ENCODE measurements around the gene PRDX4. TPM values are rescaled to one million over a fixed set of nuclear protein-coding genes. Genes with fewer than 3 reads are reported as not detected.

Gene PRDX4
- total RNA-seq, 1 experiment from 2014 or later = 155 TPM

DNA sequence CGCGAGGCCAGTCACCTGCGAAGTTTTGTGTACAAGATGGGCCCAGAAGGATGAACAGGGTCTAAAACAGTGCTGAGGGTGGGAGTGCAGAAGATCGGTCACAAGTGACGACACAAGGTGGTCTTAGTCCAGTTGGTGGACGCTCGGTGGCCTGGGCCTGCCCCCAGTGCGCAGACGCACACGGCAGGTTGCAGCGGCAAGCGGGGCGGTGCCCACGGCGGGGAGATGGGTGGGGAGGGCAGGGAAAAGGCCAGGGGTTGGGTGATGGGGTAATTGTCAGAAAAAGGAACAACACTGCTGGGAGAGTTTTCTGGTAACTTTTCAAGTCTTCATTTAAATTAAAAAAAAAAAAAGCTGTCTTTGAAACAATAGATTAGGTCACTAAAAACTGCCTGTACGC lies 1.0 kb upstream of the PRDX4 start:
- BruUV-seq (replicated peaks) = no TSS peak
- peaks cover 4% of the 10 kb centered on the region for H3K36me3 ChIP-seq (ENCODE audit: insufficient read depth, low read length, poor library complexity, severe bottlenecking)
- no peaks in the 10 kb centered on the region for H3K9me3 ChIP-seq (ENCODE audit: low read depth, low read length, poor library complexity, severe bottlenecking)
- H3K27me3 ChIP-seq (replicated peaks; ENCODE audit: insufficient read depth, low read depth, low read length, poor library complexity) = no peaks in the 10 kb centered on the region
- H3K27ac ChIP-seq (ENCODE audit: low read depth, low read length, poor library complexity, severe bottlenecking) = no peak overlapping the region
- DNase-seq (ENCODE audit: low spot score) = no peak
- H3K4me3 ChIP-seq (ENCODE audit: low read depth, low read length, poor library complexity, severe bottlenecking) = no peak overlapping the region
- H3K4me1 ChIP-seq (ENCODE audit: insufficient read depth, low read length, poor library complexity, severe bottlenecking) = no peaks in the 10 kb centered on the region
- POLR2A ChIA-PET (ENCODE audit: low non-redundant PET) = no interaction called here
- CTCF ChIA-PET = no interaction called here
- TF ChIP-seq, protein P1, sequence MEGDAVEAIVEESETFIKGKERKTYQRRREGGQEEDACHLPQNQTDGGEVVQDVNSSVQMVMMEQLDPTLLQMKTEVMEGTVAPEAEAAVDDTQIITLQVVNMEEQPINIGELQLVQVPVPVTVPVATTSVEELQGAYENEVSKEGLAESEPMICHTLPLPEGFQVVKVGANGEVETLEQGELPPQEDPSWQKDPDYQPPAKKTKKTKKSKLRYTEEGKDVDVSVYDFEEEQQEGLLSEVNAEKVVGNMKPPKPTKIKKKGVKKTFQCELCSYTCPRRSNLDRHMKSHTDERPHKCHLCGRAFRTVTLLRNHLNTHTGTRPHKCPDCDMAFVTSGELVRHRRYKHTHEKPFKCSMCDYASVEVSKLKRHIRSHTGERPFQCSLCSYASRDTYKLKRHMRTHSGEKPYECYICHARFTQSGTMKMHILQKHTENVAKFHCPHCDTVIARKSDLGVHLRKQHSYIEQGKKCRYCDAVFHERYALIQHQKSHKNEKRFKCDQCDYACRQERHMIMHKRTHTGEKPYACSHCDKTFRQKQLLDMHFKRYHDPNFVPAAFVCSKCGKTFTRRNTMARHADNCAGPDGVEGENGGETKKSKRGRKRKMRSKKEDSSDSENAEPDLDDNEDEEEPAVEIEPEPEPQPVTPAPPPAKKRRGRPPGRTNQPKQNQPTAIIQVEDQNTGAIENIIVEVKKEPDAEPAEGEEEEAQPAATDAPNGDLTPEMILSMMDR (conservative IDR thresholded peaks at IDR 0.05; ENCODE audit: low read depth, low read length) = no peak
- no peak for TF ChIP-seq EZH2 (IDR thresholded peaks at IDR 0.05; ENCODE audit: borderline replicate concordance, low read depth, low read length, poor library complexity, severe bottlenecking)
- intact Hi-C loops (cut with micrococcal nuclease; ENCODE audit: unreplicated experiment) = no loop called here

DNA sequence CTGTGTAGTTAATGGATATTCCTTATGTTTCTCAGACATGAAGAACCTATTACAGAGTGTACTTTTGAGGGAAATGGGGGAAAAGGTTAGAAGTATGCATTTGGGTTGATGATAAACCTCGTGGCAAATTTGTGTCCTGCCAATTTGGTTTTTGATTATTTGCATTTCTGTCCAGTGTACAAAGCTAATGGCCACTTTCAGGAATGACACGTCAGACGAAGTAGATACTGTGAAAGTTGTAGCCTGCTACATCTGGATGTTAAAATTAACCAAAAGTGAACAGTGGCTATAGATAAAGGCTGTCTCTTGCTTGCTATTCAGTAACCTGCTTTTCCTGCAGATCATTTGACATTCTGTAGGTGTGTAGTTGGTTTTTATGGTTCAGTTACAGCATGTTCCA lies 1.0 kb downstream of the PRDX4 start:
- Histone ChIP-seq H3K27me3 (replicated peaks; ENCODE audit: insufficient read depth, low read depth, low read length, poor library complexity) (no peaks in the 10 kb centered on the region), H3K9me3 (ENCODE audit: low read depth, low read length, poor library complexity, severe bottlenecking) (no peaks in the 10 kb centered on the region), H3K27ac (ENCODE audit: low read depth, low read length, poor library complexity, severe bottlenecking) (no peak overlapping the region), H3K4me3 (ENCODE audit: low read depth, low read length, poor library complexity, severe bottlenecking) (peak overlapping the region; percentile 64), H3K4me1 (ENCODE audit: insufficient read depth, low read length, poor library complexity, severe bottlenecking) (no peaks in the 10 kb centered on the region), H3K36me3 (ENCODE audit: insufficient read depth, low read length, poor library complexity, severe bottlenecking) (peaks cover 13% of the 10 kb centered on the region)
- intact Hi-C loops (cut with micrococcal nuclease; ENCODE audit: unreplicated experiment) = no loop called here
- no TSS peak for BruUV-seq (replicated peaks)
- ChIA-PET CTCF (no interaction called here), POLR2A (ENCODE audit: low non-redundant PET) (no interaction called here)
- TF ChIP-seq, protein P1 (conservative IDR thresholded peaks at IDR 0.05; ENCODE audit: low read depth, low read length) = no peak
- no peak for TF ChIP-seq EZH2 (IDR thresholded peaks at IDR 0.05; ENCODE audit: borderline replicate concordance, low read depth, low read length, poor library complexity, severe bottlenecking)
- DNase-seq (ENCODE audit: low spot score) = no peak

DNA sequence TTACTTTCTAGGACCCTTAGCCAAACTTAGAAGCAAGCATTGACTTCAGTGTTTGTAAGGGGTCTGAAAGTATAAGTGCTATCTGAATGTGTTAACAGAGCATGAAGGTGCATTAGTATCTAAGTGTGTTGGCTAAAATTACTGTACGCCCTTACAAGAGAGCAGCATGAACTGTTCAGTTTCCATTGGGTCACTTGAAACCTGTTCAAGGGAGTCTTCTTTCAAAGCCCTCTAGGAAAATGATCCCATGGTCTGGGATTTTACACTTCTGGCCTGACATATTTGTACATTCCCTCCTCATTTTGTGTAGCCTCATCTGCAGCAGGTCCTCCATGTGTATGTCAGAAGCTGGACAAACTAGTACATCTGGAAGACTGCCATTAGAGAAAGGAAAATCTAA lies 3.2 kb downstream of the PRDX4 start:
- TF ChIP-seq, protein P1 (conservative IDR thresholded peaks at IDR 0.05; ENCODE audit: low read depth, low read length) = no peak
- no peak for TF ChIP-seq EZH2 (IDR thresholded peaks at IDR 0.05; ENCODE audit: borderline replicate concordance, low read depth, low read length, poor library complexity, severe bottlenecking)
- ChIA-PET CTCF (no interaction called here), POLR2A (ENCODE audit: low non-redundant PET) (no interaction called here)
- Histone ChIP-seq H3K27me3 (replicated peaks; ENCODE audit: insufficient read depth, low read depth, low read length, poor library complexity) (no peaks in the 10 kb centered on the region), H3K4me3 (ENCODE audit: low read depth, low read length, poor library complexity, severe bottlenecking) (no peak overlapping the region), H3K4me1 (ENCODE audit: insufficient read depth, low read length, poor library complexity, severe bottlenecking) (no peaks in the 10 kb centered on the region), H3K9me3 (ENCODE audit: low read depth, low read length, poor library complexity, severe bottlenecking) (no peaks in the 10 kb centered on the region), H3K27ac (ENCODE audit: low read depth, low read length, poor library complexity, severe bottlenecking) (no peak overlapping the region), H3K36me3 (ENCODE audit: insufficient read depth, low read length, poor library complexity, severe bottlenecking) (peaks cover 27% of the 10 kb centered on the region)
- intact Hi-C loops (cut with micrococcal nuclease; ENCODE audit: unreplicated experiment) = no loop called here
- no peak for DNase-seq (ENCODE audit: low spot score)
- no TSS peak for BruUV-seq (replicated peaks)
